Measurements from ENCODE around the gene PFDN5.
"Not testable (repeated sequence)": the region's sequence is repeated elsewhere in the genome, so short reads cannot be mapped to it uniquely, and the experiment has no call there.

Gene PFDN5

DNA sequence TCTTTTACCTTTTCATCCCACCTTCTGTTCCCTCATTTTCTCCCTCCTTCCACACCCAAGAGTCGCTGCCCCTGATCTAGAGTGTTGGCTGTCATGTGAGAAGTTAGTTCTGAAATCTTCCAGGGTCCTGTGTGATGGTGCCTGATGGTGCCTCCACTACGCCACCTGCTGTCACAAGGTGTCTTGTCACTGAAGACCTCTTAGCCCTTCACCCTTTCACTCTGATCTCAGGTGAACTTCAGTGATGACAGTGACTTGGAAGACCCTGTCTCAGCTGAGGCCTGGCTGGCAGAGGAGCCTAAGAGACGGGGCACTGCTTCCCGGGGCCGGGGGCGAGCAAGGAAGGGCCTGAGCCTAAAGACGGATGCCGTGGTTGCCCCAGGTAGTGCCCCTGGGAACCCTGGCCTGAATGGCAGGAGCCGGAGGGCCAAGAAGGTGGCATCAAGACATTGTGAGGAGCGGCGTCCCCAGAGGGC is 7.6 kb upstream of the PFDN5 start:
- DNase-seq: peak; percentile 27

DNA sequence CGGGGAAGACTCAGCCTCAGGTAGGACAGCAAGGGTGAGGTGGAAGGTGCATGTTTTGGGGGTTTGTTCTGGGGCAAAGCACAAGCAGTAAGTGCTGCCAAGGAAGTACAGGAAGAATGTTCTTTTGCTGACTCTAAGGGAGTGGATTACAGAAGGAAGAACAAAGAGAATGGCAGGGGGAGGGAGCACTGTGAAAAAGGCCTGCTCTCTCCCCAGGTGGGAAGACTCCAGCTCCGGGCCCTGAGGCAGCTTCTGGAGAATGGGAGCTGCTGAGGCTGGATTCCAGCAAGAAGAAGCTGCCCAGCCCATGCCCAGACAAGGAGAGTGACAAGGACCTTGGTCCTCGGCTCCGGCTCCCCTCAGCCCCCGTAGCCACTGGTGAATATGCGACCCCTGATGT is 7.0 kb upstream of the PFDN5 start:
- no peak for DNase-seq

DNA sequence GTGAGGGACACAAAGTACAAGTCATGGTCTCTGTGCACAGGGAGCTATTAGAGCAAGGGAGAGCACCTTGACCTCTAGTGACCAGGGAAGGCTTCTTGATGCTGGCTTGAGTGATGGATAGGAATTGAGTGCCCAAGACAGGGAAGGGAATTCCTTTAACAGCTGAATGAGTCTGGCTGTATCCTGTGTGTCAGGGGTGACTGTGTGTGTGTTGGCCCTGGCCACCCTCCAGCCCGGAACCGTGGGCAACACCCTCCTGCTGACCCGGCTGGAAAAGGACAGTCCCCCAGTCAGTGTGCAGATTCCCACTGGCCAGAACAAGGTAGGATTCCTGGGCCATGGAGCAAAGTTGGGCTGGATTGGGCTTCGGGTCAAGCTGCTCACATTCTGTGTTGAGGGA is 5.5 kb upstream of the PFDN5 start:
- no peak for DNase-seq

DNA sequence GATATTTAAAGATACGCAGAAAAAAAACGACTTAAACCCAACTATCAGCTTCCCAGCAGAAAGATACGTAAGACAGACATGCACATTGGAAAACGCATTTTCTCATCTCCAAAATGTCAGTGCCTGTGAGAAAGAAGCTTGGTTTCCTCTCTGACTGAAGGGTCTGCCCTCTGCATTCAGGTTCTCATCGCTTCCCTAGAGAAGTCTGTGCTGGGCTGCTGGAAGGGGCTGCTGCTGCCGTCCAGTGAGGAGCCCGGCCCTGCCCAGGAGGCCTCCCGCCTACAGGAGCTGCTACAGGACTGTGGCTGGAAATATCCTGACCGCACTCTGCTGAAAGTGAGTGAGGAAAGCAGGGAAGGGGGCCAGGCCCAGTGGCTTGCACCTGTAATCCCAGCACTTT is 4.7 kb upstream of the PFDN5 start:
- DNase-seq: no peak

DNA sequence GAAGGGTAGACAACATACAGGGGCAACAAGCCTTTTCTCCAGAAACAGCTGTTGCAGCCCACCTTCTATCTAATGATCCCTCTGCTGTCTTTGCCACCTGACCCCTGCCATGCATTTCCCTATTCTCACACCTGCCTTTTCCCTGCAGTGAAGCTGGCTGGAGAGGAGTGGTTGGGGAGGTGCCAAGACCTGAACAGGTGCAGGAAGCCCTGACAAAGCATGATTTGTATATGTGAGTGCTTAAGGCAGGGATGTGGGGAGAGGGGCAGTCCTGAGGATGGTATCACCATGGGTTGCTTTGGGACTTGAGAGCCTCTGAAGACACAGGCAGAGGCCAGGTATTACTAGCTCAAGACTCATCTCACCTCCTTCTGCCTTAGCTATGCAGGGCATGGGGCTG is 2.9 kb upstream of the PFDN5 start:
- DNase-seq: no peak

DNA sequence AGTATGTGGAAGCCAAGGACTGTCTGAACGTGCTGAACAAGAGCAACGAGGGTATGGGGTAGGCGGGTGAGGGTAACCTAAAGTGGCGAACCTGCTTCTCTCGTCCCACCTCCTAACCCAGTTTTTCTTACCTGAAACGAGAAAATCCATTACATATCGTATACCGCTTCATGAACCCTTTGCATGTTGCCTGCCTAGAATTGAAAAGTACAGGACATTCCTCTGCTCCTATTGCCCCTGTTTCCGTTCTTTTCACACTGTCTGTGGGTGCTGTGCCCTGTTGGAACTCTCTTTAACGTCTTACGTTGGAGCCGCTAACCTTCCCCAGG is 513 bp downstream of the PFDN5 start:
- DNase-seq: no peak

DNA sequence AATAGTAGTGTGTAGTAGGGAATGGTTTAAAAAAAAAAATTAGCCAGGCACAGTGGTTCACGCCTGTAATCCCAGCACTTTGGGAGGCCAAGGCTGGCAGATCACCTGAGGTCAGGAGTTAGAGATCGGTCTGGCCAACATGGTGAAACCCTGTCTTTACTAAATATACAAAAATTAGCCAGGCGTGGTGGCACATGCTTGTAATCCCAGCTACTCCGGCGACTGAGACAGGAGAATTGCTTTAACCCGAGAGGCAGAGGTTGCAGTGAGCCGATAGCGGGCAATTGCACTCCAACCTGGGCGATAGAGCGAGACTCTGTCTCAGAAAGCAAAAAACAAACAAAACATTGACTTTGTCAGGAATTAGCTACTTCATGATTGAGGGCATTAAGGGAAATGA is 1.8 kb downstream of the PFDN5 start:
- not testable (repeated sequence) for DNase-seq

DNA sequence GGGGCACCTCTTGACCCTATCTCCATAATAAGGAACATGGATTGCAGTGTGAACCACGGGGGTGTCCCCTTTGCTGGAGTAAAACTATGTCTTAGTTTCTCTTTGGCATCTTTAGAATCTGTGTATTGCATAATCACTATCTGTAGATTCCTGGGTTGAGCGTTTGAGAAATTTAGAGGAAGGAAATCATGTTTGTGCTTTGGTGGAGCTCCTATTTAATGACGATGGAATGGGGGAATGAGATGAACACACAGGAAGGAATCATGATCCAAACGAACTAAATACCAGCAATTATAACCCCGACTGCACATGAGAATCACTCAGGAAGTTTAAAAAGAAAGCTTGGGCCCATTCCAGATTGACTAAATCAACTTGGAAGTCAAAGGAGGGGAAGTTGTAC is 2.8 kb downstream of the PFDN5 start:
- DNase-seq: peak; percentile 87

DNA sequence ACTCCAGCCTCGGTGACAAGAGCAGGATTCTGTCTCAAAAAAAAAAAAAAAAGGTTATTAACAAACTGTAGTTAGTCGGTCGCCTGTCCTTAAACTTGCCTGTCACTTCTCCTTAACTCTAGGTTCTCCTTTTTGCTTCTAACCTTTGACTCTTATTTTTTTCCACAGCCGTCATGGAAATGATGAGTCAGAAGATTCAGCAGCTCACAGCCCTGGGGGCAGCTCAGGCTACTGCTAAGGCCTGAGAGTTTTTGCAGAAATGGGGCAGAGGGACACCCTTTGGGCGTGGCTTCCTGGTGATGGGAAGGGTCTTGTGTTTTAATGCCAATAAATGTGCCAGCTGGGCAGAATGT is 3.7 kb downstream of the PFDN5 start:
- peak; percentile 78 for DNase-seq

DNA sequence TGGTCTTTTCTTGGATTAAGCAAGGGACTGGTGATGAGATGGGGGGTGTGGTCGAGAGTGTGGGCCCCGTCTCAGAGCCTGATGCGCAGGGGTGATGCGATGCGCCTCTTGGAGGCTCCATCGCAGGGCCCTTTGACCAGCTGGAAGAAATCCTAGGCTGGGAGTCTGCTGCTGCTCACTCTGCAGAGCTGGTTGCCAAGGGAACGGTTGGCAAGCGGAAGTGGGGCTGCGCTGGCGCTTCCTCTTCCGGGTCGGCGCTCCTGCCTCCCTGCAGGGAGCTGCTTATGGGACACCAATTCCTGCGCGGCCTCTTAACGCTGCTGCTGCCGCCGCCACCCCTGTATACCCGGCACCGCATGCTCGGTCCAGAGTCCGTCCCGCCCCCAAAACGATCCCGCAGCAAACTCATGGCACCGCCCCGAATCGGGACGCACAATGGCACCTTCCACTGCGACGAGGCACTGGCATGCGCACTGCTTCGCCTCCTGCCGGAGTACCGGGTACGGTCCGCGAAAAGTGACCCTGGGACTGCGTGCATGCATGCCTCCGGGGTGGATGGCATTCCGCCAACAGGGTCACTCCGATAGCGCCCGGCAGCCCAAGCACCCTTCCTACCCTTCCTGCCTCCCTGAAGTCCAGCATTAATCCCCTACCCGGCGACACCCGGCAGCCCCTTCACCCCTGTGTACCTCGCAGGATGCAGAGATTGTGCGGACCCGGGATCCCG is 4.3 kb downstream of the PFDN5 start, which contains the start of gene MYG1:
Gene MYG1 (plus strand): TSS at position 242 of the 727 bp plus-strand sequence. CDS start 43 bp downstream, at position 285.
- peak; percentile 94 for DNase-seq

DNA sequence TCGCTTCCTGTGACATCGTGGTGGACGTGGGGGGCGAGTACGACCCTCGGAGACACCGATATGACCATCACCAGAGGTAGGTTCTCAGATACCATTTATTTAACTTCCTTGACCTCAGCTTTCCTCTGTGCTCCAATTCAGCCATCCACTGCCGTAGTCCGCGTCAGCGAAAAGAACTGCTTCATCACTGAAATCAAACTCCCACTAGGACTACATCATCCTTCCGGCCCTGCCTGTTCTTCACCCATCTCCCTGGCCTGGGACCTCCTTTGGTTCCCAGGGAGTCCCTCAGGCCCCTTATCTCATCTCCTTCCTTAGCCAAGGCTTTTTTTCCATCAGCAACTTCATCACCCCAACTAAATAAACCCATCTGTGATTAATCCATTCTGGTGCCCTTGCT is 4.8 kb downstream of the PFDN5 start:
- peak; percentile 52 for DNase-seq

DNA sequence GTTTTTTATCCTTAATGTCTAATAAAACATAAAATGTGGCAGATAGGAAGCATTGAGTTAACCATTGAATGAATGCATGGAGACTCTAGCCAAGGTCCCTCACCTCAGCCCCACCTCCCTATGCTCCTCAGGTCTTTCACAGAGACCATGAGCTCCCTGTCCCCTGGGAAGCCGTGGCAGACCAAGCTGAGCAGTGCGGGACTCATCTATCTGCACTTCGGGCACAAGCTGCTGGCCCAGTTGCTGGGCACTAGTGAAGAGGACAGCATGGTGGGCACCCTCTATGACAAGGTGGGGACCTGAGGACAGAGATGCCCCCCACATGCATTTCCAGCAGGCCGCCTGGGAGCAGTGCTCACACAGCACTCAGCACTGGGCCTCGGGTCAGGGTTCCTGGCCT is 7.6 kb downstream of the PFDN5 start:
- no peak for DNase-seq

DNA sequence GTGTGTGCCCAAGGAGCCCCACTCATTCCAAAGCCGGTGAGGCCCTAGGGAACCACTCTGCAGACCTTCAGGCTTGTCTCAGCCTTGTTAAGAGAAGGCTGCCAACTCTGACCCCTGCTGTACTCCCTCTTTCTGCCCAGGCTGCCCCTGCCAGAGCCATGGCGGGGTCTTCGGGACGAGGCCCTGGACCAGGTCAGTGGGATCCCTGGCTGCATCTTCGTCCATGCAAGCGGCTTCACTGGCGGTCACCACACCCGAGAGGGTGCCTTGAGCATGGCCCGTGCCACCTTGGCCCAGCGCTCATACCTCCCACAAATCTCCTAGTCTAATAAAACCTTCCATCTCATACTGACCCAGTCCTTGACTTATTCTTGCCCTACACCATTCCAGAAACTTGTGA is 11.5 kb downstream of the PFDN5 start:
- no peak for DNase-seq

DNA sequence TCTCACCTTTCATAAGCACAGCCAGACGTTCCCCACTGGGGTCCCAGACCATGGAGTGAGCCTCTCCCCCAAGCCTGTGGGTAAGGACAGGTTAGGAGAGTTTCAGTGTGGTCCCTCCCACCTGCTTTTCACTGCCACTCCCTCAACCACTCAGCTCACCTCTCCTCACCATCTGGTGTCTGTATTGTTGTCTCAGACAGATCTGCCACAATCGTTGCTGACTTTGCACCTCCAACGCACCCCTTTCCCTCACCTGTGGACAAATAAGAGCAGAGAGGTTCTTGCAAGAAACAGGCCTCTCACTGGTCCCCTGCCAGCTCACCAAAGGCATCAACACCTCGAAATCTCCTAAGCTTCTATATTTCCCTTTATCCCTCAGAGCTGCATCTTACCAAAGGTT is 12.9 kb downstream of the PFDN5 start:
- DNase-seq: no peak

DNA sequence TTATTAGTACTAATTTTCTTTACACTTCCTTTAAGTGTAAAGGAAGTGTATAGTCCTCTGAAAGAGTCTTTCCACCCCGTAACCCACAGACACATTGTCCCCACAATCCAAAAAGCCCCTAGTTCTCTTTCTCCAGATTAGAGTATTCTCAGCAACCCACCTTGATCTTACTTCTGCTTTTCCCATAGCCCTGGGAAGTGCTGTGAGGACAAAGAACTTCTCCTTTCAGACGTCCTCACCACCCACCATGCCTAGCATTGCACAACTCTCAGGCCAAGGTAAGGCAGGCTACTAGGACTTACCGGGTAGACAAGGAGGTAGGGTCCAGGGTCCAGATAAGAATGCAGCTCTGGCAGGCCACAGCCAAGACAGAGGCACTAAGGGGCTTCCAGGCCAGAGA is 18.7 kb downstream of the PFDN5 start:
- no peak for DNase-seq

DNA sequence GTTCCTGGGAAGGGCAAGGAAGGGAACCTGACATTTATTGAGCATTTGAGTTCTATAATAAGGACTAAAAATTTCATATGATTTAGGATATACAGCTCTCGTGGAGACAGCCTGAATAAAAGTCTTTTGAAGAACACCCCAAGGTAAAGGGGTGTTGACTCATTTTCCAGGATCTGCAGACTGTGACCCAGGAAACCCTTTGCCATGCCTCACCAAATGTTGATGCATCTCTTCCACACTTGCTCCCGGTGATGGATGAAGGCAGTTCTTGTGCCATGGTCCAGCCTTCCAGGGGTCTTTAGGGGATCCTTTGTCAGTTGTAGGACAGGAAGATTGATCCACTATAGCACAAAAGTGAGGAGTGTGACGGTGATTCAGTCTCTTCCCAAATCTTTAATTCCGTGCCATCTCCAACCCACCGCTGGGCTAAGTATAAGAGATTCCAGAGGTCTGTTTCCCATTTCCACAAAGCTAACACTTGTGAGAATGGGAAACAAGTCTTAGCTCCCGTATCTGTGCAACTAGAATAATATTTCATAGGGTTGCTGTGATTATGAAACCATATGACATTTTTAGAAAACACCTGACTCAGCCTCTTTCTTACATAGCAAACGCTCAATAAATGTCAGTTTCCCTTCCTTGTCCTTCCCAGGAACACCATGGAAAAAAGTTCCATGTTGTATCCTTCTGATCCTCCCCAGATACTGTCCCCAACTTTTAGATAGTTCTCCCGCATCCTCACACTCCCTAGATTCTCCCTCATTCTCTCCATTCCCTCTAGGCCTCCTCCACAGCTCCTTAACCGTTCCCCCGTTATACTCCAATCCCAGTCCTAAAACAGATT is 25.2 kb downstream of the PFDN5 start:
- DNase-seq: no peak

DNA sequence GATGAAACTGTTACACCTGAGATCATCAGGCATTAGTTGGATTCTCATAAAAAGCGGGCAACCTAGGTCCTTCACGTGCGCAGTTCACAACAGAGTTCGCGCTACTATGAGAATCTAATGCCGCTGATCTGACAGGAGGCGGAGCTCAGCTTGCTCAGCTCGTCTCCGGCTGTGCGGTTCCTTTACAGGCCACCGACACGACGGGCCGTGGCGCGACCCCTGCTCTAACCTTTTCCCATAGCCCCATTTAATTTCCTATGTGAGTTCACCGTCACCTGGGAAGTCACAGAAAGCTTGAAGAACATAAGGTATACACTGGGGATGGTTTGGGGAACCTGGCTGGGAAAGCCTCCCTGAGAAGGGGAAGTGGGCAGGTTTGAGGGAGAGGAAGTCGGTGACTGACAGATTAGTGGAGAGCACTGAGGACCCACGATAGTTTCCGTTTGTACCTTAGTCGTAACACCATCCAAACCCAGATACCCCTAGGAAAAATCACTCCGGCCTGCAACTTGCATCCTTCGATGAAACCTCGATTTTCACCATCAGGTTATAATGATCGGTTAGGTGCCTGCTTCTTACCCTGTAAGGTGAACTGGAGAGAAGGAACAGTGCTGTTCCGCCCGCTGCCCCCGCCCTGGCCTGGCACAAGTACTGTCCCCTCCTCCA is 28.9 kb downstream of the PFDN5 start:
- no peak for DNase-seq

DNA sequence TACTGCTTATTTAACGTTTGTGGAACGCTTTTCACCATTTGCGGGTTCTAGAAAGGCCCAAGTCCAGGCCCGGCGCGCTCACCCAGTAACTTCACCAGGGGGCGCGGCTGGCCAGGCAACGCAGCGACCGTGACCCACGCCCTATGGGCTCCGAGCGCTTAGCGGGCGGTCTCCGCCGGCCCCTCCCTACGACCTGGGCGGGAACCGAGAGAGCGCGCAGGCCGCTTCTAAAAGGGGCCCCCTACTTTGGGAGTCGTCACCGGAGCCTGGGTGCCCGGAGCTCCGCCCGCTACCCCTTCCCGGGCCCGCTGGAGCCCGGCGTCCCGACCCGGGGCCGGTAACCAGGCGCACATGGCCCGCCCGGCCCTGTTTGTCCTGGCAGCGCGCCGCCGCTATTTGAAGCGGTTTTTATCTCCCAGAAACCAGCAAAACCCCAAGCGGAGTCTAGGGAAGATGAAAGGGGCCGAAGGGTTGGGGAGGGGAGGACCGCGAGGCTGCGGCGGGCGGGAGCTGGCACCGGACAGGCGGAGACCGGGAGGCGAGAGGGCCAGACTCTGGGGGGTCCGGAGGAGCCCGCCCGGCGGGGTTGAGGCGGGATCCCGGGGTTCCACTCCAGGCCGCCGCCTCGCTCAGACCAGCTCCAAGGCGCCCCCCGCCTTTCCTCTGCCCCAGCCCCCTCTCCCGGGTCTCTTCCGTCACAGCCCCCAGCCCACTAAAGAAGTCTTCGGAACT is 29.6 kb downstream of the PFDN5 start:
- peak; percentile 92 for DNase-seq

DNA sequence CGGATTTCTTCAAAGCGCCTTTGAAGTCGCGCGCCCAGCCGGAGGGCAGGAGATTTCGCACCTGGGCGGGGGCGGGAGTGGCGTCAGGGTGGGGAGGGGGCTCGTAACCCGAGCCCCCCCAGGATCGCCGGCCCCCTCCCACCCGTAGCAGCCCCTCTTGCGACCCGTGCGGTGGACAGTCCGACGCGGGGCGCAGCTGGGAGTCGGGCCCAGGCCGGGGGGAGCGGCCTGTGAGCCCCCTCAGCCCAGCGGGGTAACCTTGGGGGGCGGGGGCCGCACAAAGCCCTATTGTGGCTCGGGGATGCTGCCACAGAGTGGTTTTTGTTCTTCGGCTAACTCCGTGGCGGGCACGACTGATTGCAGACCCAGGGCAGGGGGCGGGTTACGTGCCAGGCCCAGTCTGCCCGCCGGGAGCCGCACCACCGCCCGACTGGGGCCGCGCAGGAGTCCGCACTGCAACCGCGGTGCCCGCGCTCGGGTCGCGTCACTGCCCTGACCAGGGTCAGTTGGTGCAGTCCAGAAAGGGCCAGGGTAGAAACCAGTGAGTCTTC is 30.2 kb downstream of the PFDN5 start:
- no peak for DNase-seq

DNA sequence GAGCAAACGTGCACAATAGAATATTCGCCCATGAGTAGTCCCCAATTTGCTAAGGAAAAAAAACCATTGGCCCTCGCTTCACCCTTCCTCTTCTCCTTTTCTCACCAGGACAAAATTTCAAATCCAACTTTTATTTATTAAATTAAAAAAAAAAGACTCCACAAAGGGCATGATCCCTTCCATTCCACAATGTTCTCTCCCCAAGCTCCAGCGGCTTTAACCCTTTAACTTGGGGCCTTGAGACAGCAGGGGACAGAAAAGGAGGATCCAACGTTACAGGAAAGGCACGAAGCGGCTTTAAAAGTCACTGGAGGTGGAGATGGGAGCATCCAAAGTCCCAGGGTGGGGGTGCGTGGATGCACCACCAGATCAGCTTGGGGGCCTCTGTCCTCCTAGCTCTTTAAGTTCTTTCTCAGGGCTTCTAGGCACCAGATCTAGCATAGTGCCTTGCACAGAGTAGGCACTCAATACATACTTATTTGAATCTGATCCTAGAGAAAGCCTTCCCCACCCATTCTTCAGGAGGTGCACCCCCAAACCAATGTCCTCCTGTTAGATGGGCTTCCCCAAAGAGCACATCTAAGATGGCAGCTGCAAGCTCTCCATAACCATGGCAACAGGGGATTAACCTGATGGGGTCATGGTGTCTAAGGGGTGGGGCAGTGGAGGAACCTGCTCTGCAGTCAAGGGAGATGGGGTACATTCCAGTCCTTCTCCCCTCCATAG is 31.3 kb downstream of the PFDN5 start:
- no peak for DNase-seq

DNA sequence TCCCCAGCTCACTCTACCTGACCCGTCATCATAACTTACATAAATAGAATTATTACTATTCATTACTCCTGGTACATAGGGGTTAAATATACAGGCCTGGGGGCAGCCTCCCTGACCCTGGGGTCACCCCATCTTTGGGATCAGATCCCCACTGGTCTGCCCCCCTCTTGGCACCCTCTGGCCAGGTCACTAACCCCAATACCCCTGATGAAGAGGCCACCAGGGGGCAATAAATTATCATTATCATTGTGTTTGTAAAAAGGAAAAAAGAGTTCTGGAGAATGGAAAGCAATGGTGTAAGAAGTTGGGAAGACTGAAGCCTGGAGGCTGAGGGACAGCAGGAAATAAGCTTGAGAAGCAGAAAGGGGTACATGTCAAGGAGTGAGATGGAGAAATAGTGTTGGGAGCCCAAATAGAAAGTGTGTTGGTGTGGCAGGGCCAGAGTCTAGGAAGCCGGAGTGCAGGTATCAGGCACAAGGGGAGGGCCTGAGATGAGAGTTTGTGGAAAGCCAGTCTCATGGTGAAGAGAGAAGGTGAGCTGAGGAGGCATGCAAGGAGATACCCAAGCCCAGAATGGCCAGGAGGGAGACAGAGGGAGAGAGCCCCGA is 32.2 kb downstream of the PFDN5 start:
- DNase-seq: peak; percentile 32

DNA sequence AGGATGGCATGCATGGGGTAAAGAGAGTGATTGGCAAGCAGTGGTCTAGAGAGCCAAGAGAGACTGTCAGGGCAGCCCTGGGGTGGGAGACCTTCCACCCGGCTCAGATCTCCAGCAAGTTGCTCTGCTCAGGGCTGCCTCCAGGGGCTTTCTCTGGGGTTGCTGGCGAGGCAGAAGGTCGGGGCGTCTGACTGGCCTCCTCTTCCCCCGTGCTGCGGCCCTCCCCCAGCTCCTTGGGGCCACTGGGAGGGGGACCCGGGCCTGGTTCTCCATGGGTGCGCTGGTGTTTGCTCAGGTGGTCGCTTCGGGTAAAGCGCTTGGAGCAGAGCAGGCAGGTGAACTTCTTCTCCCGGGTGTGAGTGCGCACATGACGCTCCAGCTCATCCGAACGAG is 32.7 kb downstream of the PFDN5 start:
- no peak for DNase-seq

Data from NCI-H226 (cell line).